GM18507 (cell line): ENCODE data around the gene PMF1.
A peak's percentile ranks its signal among the peaks of the same experiment; 100 is the strongest.
"Not testable (repeated sequence)": the region's sequence is repeated elsewhere in the genome, so short reads cannot be mapped to it uniquely, and the experiment has no call there.

Source experiments
- DNase-seq: peaks from one replicate; pipeline ENCODE4 v3.0.0; 2011; ENCODE audit warnings: low read depth; ENCODE audit not compliant: insufficient read length; ENCODE audit errors: extremely low spot score
- FAIRE-seq: peaks from 2 replicates; lab custom pipeline; 2011; peaks lifted over from hg19 to GRCh38; lab: Jason Lieb, UNC

Gene PMF1

DNA sequence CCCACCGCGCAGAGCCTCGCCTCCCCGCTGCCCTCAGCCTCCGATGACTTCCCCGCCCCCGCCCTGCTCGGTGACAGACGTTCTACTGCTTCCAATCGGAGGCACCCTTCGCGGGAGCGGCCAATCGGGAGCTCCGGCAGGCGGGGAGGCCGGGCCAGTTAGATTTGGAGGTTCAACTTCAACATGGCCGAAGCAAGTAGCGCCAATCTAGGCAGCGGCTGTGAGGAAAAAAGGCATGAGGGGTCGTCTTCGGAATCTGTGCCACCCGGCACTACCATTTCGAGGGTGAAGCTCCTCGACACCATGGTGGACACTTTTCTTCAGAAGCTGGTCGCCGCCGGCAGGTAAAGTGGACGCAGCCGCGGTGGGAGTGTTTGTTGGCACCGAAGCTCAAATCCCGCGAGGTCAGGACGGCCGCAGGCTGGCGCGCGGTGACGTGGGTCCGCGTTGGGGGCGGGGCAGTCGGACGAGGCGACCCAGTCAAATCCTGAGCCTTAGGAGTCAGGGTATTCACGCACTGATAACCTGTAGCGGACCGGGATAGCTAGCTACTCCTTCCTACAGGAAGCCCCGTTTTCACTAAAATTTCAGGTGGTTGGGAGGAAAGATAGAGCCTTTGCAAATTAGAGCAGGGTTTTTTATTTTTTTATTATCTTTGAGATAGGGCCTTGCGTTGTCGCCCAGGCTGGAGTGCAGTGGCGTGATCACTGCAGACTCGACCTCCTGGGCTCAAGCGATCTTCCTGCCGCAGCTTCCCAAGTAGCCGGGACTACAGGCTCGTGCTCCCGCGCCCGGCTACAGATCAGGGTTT is at the start of gene PMF1:
TSS of gene PMF1 (plus strand) at position 175 of the 811 bp plus-strand sequence. CDS start at position 184, 9 bp downstream.
- FAIRE-seq: no peak

GRCh38 chr1:156163712-156164111 is 49.1 kb upstream of the PMF1 start:
- FAIRE-seq: no peak

More for the DNA sequence above, at the start of gene PMF1:
- peak; percentile 99 for DNase-seq

GRCh38 chr1:156164125-156164831 is 48.5 kb upstream of the PMF1 start:
- FAIRE-seq: no peak
- no peak for DNase-seq

More at GRCh38 chr1:156163712-156164111, 49.1 kb upstream of the PMF1 start:
- DNase-seq: no peak

DNA sequence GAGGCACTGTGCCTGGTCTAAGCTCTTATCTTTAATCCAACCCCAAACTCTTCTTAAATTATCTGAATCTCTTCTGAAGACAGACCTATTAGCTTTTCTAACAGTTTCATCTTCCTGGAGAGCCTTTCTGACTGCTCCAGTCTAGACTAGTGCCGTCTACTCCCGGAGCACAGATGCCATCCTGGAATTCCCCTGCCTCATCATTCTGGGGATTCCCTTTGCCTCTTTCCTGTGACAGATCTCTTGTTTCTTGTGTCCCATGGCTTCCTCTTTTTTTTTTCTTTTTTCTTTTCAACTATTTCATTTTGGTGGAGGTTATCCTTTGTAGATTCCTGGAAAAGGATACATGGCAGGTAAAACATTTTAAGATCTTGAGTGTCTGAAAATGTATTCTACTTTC is 47.7 kb upstream of the PMF1 start:
- no peak for DNase-seq
- peak; percentile 46 for FAIRE-seq

DNA sequence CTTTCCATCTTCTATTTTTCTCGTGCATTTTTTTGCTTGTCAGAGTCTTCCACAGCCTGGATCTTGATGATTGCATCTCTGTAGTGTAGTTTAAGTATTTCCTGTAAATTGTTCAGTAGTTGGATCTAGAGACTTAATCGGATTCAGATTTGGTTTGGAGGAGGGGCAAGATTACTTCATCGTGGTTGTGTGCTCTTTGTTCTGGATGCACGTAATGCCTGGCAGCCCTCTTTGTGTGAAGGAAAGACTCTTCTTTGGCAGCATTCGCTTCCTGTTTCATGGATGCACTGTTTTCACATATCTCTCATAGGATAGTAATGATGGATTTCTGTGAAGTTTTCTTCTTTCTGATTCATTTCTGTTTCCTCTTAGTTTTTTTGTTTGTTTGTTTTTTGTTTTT is 45.3 kb upstream of the PMF1 start:
- no peak for FAIRE-seq
- no peak for DNase-seq

DNA sequence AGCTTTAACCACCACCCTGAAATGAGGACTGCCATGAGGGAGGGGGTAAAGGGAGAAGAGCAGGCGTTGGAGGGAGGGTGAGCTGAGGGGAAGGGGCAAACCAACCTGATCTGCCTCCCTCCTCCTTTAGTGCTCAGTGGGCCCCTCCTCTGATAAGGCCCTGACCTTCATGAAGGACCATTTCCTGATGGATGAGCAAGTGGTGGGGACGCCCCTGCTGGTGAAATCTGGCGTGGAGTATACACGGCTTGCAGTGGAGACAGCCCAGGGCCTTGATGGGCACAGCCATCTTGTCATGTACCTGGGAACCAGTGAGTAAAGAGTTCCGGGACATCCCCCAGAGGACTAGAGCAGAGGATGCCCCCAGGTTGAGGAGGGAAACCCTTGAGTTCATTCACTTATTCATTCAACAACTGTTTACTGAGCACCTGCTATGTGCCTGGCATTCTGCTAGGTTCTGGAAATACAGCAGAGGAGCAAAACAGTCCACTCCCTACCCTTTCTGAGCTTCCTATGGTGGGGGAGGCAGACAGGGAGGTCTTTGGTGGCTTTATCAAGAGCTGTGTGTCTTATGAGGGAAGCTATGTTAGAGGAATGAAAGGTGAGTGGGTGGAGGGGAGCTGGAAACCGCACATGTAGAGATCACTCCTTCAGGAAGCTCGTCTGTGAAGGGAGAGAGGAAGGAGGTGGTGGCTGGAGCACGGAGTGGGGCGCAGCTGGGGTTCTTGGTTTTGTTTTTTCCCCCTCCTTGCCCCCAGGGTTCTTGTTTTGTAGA is 39.9 kb upstream of the PMF1 start:
- DNase-seq (no peak), FAIRE-seq (no peak)

DNA sequence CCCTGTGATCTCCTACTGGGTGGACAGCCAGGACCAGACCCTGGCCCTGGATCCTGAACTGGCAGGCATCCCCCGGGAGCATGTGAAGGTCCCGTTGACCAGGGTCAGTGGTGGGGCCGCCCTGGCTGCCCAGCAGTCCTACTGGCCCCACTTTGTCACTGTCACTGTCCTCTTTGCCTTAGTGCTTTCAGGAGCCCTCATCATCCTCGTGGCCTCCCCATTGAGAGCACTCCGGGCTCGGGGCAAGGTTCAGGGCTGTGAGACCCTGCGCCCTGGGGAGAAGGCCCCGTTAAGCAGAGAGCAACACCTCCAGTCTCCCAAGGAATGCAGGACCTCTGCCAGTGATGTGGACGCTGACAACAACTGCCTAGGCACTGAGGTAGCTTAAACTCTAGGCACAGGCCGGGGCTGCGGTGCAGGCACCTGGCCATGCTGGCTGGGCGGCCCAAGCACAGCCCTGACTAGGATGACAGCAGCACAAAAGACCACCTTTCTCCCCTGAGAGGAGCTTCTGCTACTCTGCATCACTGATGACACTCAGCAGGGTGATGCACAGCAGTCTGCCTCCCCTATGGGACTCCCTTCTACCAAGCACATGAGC is 36.1 kb upstream of the PMF1 start:
- no peak for DNase-seq
- no peak for FAIRE-seq

DNA sequence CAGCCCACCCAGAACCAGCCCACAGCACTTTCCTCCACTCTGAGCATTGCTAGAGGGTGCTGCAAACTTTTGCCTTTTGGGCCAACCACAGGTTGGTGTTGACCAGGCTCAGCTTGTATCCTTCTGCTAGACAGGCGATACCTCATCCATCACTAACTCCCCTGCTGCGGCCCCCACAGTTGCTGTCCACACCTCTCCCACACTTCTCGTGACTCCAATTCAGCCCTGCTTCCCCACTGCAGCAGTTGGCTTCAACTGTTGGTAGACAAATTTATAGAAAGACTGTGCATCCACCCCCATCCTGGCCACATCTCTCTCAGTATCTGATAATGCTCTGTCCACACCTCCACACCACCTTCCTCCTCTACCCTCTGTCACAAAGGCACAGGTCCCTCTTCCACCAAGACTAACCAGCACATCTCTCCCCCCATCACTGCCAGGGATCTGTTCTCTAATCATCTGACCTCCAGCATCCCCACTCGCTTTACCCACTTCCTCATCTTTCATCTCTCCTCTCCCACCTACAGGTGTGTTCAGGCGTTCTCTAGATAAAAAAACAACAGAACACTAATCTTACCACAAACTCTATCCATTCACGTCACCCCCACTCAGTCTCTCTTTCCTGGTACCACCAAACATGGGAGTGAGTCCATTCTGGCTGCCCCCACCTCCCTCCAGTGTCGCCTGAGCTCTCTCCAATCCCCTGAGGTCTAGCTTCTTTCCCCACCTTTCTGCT is 34.7 kb upstream of the PMF1 start:
- DNase-seq: no peak
- no peak for FAIRE-seq

- DNase-seq: no peak
- FAIRE-seq: no peak
Observed at GRCh38 chr1:156180471-156180870, 32.3 kb upstream of the PMF1 start.

DNA sequence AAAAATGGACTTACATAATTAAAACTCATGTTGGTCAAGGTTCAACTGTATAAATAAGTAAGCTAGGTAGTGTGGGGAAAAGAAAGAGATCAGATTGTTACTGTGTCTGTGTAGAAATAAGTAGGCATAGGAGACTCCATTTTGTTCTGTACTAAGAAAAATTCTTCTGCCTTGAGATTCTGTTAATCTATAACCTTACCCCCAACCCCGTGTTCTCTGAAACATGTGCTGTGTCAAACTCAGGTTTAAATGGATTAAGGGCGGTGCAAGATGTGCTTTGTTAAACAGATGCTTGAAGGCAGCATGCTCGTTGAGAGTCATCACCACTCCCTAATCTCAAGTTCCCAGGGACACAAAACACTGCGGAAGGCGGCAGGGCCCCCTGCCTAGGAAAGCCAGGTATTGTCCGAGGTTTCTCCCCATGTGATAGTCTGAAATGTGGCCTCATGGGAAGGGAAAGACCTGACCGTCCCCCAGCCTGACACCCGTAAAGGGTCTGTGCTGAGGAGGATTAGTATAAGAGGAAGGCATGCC is 31.3 kb upstream of the PMF1 start:
- FAIRE-seq: not testable (repeated sequence)

DNA sequence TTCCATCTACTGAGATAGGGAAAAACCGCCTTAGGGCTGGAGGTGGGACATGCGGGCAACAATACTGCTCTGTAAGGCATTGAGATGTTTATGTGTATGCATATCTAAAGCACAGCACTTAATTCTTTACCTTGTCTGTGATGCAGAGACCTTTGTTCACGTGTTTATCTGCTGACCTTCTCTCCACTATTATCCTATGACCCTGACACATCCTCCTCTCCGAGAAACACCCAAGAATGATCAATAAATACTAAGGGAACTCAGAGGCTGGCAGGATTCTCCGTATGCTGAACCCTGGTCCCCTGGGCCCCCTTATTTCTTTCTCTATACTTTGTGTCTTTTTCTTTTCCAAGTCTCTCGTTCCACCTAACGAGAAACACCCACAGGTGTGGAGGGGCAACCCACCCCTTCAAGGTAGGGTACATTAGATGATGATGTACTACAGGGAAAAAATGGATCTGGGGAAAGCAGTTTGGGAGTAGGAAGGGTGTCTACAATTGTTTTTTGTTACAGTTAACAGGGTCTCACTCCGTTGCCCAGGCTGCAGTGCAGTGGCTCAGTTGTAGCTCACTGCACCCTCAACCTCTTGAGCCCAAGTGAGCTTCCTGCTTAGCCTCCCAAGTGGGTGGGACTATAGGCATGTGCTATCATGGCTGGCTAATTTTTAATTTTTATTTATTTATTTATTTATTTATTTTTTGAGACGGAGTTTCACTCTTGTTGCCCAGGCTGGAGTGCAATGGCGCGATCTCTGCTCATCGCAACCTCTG is 30.6 kb upstream of the PMF1 start:
- DNase-seq, FAIRE-seq: not testable (repeated sequence)

More for the DNA sequence above, 31.3 kb upstream of the PMF1 start:
- not testable (repeated sequence) for DNase-seq

- not testable (repeated sequence) for DNase-seq, FAIRE-seq
Observed at GRCh38 chr1:156186347-156187177, 26.2 kb upstream of the PMF1 start.

GRCh38 chr1:156190265-156190664 is 22.5 kb upstream of the PMF1 start:
- DNase-seq: not testable (repeated sequence)

GRCh38 chr1:156191292-156191964 is 21.4 kb upstream of the PMF1 start:
- FAIRE-seq (no peak), DNase-seq (no peak)

More at GRCh38 chr1:156190265-156190664, 22.5 kb upstream of the PMF1 start:
- FAIRE-seq: not testable (repeated sequence)

DNA sequence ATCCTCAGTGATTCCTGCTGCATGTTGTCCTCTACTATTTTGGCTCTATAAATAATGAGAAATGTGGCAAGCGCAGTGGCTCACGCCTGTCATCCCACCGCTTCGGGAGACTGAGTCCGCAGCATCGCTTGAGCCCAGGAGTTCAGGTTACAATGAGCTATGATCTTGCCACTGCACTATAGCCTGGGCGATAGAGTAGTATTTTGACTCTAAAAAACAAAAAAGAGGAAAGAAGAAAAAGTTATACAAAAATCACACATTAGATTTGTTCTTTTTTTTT is 19.7 kb upstream of the PMF1 start:
- FAIRE-seq (peak; percentile 18), DNase-seq (no peak)

DNA sequence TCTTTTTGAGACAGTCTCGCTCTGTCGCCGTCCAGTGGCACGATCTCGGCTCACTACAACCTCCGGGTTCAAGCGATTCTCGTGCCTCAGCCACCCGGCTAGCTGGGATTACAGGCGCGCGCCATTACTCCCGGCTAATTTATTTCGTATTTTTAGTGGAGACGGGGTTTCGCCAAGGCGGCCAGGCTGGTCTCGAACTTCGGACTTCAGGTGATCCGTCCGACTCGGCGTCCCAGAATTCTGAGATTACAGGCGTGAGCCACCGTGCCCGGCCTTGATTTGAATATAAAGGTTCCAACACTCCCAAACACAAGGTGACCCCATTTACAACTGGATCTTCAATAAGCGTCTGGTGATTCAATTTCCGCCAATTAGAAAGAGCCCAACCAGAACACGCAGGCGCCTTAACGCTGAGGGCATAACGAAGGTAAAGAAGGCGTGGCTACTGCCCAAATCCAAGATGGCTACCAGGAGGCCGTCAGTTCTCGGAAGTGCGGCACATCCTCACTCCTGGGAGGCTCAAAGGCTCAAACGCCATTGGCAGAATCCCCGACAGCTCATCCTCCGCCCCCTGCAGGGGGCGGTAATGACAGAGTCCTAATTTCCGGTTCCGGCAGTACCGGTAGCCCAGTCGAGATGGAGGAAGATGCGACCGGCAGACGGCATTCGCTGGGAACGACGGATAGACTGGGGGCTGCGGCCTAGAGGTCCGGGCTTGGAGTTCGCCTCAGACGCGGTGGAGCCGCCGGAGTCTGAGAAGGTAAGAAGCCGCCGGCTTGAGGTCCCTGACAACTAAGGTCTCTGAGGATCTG is 19.1 kb upstream of the PMF1 start, which contains the start of gene SLC25A44:
TSS of gene SLC25A44 (plus strand) at position 617 of the 812 bp plus-strand sequence. CDS start 5,744 bp downstream, outside the sequence.
- peak; percentile 99 for FAIRE-seq
- DNase-seq: peak; percentile 87
